Activated CD4-positive, alpha-beta T cell treated with anti-CD3 and anti-CD28 coated beads, Interleukin-2, amount 10 ng/mL, durations not matched to agents 24 days and 14 days (primary cell): Measurements from ENCODE around the gene DOCK3. TPM values are rescaled to one million over a fixed set of nuclear protein-coding genes. Genes with fewer than 3 reads are reported as not detected.
"Not testable (repeated sequence)": the region's sequence is repeated elsewhere in the genome, so short reads cannot be mapped to it uniquely, and the experiment has no call there.

ENCODE experiments used
- DNase-seq: peaks from one replicate; pipeline ENCODE4 v3.0.0; 2022
- H3K27ac Mint-ChIP-seq: one replicate; pipeline ENCODE4 v1.8.0; 2022; ENCODE audit warnings: mild to moderate bottlenecking, mixed read lengths
- H3K27me3 Mint-ChIP-seq: one replicate; pipeline ENCODE4 v1.8.0; 2022; ENCODE audit warnings: mixed read lengths
- H3K36me3 Mint-ChIP-seq: one replicate; pipeline ENCODE4 v1.8.0; 2022; ENCODE audit warnings: low read depth, mild to moderate bottlenecking, mixed read lengths
- H3K4me1 Mint-ChIP-seq: one replicate; pipeline ENCODE4 v1.8.0; 2021; ENCODE audit warnings: mixed read lengths
- H3K4me3 Mint-ChIP-seq: one replicate; pipeline ENCODE4 v1.8.0; 2022; ENCODE audit warnings: mild to moderate bottlenecking, moderate library complexity, mixed read lengths
- H3K9me3 Mint-ChIP-seq: one replicate; pipeline ENCODE4 v1.8.0; 2021; ENCODE audit warnings: mixed read lengths
- intact Hi-C: fragments of 100-400 bp; cut with micrococcal nuclease; formaldehyde crosslinking; loops from one replicate; pipeline ENCODE4 v1.15.1; 2023
- total RNA-seq: library from RNA; stranded (reverse); gene quantifications from 2 replicates; pipeline ENCODE4 v1.2.3, GENCODE V29; 2022

Gene DOCK3
- total RNA-seq, 1 donor from 2014 or later, result 1.8 TPM

DNA sequence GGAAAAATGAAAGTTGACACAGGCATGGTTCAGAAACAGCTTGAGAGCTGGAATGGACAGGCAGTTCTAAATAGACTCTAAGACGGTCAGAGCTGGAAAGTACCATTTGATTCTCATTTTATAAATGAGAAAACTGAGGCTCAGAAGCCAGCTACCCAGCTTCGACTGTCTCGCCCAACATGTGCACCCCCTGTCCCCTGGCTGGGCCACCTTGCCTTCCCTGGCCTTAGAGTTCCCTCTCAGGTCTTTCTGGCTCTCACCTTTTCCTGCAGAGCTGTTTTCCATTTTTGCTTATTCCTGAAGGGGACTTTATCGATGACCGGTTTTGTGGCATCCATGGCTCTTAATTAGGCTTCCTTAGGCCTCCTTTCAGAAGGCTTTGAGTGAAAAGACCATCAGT is 17.3 kb upstream of the DOCK3 start:
- no peak overlapping the region for H3K4me3 Mint-ChIP-seq
- H3K27ac Mint-ChIP-seq, result no peak overlapping the region
- no peaks in the 10 kb centered on the region for H3K36me3 Mint-ChIP-seq
- H3K27me3 Mint-ChIP-seq, result no peaks in the 10 kb centered on the region
- peaks cover 20% of the 10 kb centered on the region for H3K4me1 Mint-ChIP-seq
- no peak for DNase-seq
- intact Hi-C loops, result no loop called here
- H3K9me3 Mint-ChIP-seq, result no peaks in the 10 kb centered on the region

DNA sequence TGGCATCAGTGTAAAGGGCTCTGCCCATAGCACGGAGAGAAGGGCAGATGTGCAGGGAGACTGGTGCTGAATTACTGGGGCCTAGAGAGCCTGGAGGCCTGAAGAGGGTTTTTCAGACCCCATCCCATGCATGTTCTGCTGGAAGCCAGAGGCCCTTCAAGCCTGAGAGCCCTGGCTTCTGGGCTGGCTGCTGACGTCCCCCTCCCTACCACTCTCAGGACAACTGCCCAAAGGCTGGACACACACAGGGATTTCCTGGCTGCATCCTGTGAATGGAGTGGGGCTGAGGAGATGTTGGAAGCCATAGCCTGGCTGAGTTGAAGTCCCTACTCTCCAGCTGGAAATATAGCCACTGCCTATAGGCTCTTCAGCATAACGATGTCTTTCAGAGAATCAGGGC is 16.9 kb upstream of the DOCK3 start:
- Mint-ChIP-seq H3K4me3 (no peak overlapping the region), H3K9me3 (no peaks in the 10 kb centered on the region), H3K4me1 (peaks cover 20% of the 10 kb centered on the region), H3K27ac (no peak overlapping the region), H3K27me3 (no peaks in the 10 kb centered on the region), H3K36me3 (no peaks in the 10 kb centered on the region)
- DNase-seq, result no peak
- intact Hi-C loops, result no loop called here

DNA sequence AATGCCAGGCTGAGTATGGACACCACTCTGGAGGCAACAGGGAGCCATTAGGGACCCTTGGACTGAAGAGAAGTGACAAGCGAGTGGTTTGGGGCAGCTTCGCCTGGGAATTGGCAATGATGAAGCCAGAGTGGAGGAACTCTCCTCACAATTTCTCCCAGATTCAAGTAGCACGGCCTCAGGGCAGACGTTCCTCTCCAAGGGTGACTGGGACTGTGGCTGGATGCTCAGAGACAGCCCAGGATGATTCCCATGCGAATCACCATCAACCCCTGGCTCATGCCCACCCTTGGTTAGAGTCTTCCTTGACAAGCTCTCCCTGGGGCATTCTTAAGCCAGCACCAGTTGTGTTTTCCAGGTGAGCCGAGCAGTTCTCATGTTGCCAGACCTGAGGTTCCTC is 16.3 kb upstream of the DOCK3 start:
- Mint-ChIP-seq H3K4me1 (peaks cover 19% of the 10 kb centered on the region), H3K9me3 (no peaks in the 10 kb centered on the region), H3K27me3 (no peaks in the 10 kb centered on the region), H3K4me3 (no peak overlapping the region), H3K36me3 (no peaks in the 10 kb centered on the region), H3K27ac (no peak overlapping the region)
- intact Hi-C loops, result no loop called here
- DNase-seq, result no peak

- no peaks in the 10 kb centered on the region for H3K9me3 Mint-ChIP-seq
- no peak for DNase-seq
- no peaks in the 10 kb centered on the region for H3K27me3 Mint-ChIP-seq
- peaks cover 17% of the 10 kb centered on the region for H3K4me1 Mint-ChIP-seq
- intact Hi-C loops, result no loop called here
- no peaks in the 10 kb centered on the region for H3K36me3 Mint-ChIP-seq
- H3K27ac Mint-ChIP-seq, result no peak overlapping the region
- H3K4me3 Mint-ChIP-seq, result no peak overlapping the region
Observed at GRCh38 chr3:50658831-50659230, 15.9 kb upstream of the DOCK3 start.

DNA sequence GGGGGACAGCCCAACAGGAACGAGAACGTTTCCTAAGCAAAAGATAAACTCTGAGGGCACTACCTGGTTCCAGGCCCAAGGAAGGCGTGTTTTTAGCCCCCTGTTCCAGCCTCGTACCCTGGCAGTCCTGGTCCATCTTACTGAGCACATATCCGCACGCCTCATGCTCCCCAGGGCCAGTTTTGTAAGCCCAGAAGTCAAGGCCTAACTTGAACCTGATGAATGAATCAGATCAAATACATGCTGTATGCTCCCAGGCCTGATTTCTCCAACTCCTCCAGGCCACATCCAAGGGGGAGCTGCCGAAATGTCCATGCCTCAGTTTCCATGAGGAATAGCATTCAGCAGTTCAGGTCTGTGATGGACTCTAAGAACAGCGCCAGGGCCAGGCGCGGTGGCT is 14.3 kb upstream of the DOCK3 start:
- H3K27me3 Mint-ChIP-seq, result no peaks in the 10 kb centered on the region
- H3K9me3 Mint-ChIP-seq, result no peaks in the 10 kb centered on the region
- no peaks in the 10 kb centered on the region for H3K36me3 Mint-ChIP-seq
- DNase-seq, result no peak
- H3K4me1 Mint-ChIP-seq, result peaks cover 10% of the 10 kb centered on the region
- H3K27ac Mint-ChIP-seq, result no peak overlapping the region
- H3K4me3 Mint-ChIP-seq, result no peak overlapping the region
- intact Hi-C loops, result no loop called here

GRCh38 chr3:50661321-50661837 is 13.3 kb upstream of the DOCK3 start:
- Mint-ChIP-seq H3K9me3 (no peaks in the 10 kb centered on the region), H3K27me3 (no peaks in the 10 kb centered on the region), H3K27ac (no peak overlapping the region), H3K36me3 (no peaks in the 10 kb centered on the region), H3K4me3 (no peak overlapping the region), H3K4me1 (peaks cover 12% of the 10 kb centered on the region)
- no peak for DNase-seq
- intact Hi-C loops, result no loop called here

GRCh38 chr3:50662408-50662807 is 12.3 kb upstream of the DOCK3 start:
- no peaks in the 10 kb centered on the region for H3K36me3 Mint-ChIP-seq
- no peaks in the 10 kb centered on the region for H3K9me3 Mint-ChIP-seq
- H3K27ac Mint-ChIP-seq, result no peak overlapping the region
- H3K4me1 Mint-ChIP-seq, result peaks cover 17% of the 10 kb centered on the region
- H3K4me3 Mint-ChIP-seq, result no peak overlapping the region
- no peak for DNase-seq
- no peaks in the 10 kb centered on the region for H3K27me3 Mint-ChIP-seq
- intact Hi-C loops, result no loop called here

DNA sequence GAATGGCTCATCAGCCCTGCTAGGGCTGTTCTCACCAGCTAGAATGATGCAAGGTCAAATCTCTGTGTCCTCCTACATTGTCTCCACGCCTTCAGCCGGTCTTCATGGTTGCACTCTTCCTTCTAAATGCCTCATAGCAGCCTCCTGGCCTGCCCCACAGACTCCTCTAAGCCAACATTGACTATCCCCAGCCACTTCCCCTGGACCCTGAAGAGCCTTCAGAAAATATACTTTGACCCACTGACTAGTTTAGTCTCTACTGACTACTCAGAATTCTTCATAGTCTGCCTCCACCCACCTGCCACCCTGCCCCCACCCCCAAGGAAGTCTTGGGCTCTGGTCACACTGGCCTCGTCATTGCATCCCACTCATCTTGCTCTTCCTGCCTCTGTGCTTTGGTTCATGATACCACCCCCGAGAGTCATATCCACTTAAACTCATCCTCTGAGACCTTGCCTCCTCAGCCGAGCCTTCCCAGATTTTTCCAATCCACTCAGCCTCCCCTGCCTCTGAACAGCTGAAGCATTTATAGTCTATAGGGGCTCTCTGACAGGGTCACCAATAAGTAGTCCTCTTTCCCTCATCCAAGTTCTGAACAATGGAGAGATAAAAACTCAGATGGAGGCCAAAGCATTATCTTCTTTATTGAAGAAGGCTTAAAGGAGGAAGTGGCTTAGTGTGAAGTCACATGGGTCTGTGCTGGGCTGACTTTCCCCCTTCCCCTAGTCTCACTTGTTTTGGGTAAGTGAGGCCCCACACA is 9.5 kb upstream of the DOCK3 start:
- Mint-ChIP-seq H3K9me3 (no peaks in the 10 kb centered on the region), H3K4me3 (peak overlapping the region; percentile 15), H3K36me3 (no peaks in the 10 kb centered on the region), H3K4me1 (peaks cover 17% of the 10 kb centered on the region), H3K27me3 (peaks cover 8% of the 10 kb centered on the region), H3K27ac (peak overlapping the region; percentile 66)
- DNase-seq, result no peak
- intact Hi-C loops, result no loop called here

- H3K36me3 Mint-ChIP-seq, H3K9me3 Mint-ChIP-seq, intact Hi-C loops, H3K4me3 Mint-ChIP-seq, H3K27ac Mint-ChIP-seq, DNase-seq: not testable (repeated sequence)
- H3K4me1 Mint-ChIP-seq, result peaks cover 17% of the 10 kb centered on the region
- H3K27me3 Mint-ChIP-seq, result peaks cover 12% of the 10 kb centered on the region
Observed at GRCh38 chr3:50665841-50666115, 8.9 kb upstream of the DOCK3 start.

DNA sequence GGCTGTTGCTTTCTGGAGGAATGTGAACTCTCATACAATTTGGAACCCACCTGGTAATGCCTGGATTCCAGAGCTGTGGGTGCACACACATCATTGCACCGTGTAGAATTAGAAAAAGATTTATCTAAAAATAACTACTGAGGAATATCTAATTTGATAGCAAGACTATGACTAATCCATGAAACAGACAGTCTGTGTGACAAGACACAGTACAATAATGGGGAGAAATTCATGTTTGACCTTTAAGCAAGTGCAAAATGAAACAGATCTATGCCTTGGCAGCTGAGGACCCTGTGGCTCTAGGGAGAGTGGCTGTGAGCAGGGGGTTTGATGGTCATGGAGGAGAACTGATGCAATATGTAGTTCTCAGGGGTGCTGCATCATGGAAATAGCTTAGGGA is 7.9 kb upstream of the DOCK3 start:
- no peaks in the 10 kb centered on the region for H3K9me3 Mint-ChIP-seq
- no peaks in the 10 kb centered on the region for H3K36me3 Mint-ChIP-seq
- intact Hi-C loops, result no loop called here
- H3K4me1 Mint-ChIP-seq, result peaks cover 16% of the 10 kb centered on the region
- peaks cover 21% of the 10 kb centered on the region for H3K27me3 Mint-ChIP-seq
- H3K27ac Mint-ChIP-seq, result no peak overlapping the region
- H3K4me3 Mint-ChIP-seq, result no peak overlapping the region
- DNase-seq, result no peak

GRCh38 chr3:50671331-50671730 is 3.4 kb upstream of the DOCK3 start:
- no peak for DNase-seq
- Mint-ChIP-seq H3K27ac (no peak overlapping the region), H3K4me3 (no peak overlapping the region), H3K27me3 (peaks cover 52% of the 10 kb centered on the region), H3K36me3 (peaks cover 5% of the 10 kb centered on the region), H3K9me3 (no peaks in the 10 kb centered on the region), H3K4me1 (peaks cover 14% of the 10 kb centered on the region)
- intact Hi-C loops, result no loop called here

GRCh38 chr3:50672656-50673055 is 2.1 kb upstream of the DOCK3 start:
- H3K4me3 Mint-ChIP-seq, result no peak overlapping the region
- peaks cover 57% of the 10 kb centered on the region for H3K27me3 Mint-ChIP-seq
- H3K27ac Mint-ChIP-seq, result no peak overlapping the region
- H3K9me3 Mint-ChIP-seq, result no peaks in the 10 kb centered on the region
- peaks cover 5% of the 10 kb centered on the region for H3K36me3 Mint-ChIP-seq
- H3K4me1 Mint-ChIP-seq, result peaks cover 10% of the 10 kb centered on the region
- intact Hi-C loops, result no loop called here
- DNase-seq, result no peak

GRCh38 chr3:50673931-50674330 is 796 bp upstream of the DOCK3 start:
- Mint-ChIP-seq H3K36me3 (peaks cover 5% of the 10 kb centered on the region), H3K4me3 (peak overlapping the region; percentile 69), H3K9me3 (no peaks in the 10 kb centered on the region), H3K27me3 (peaks cover 59% of the 10 kb centered on the region), H3K4me1 (peaks cover 10% of the 10 kb centered on the region), H3K27ac (peak overlapping the region; percentile 40)
- intact Hi-C loops, result loop anchor here (2.0 kb wide), 1 partner anchor 57 kb away; the partner anchor contains the start of gene MAPKAPK3
- no peak for DNase-seq

- Mint-ChIP-seq H3K4me1 (peaks cover 10% of the 10 kb centered on the region), H3K4me3 (peak overlapping the region; percentile 76), H3K36me3 (peaks cover 5% of the 10 kb centered on the region), H3K9me3 (no peaks in the 10 kb centered on the region), H3K27ac (no peak overlapping the region), H3K27me3 (peaks cover 58% of the 10 kb centered on the region)
- intact Hi-C loops, result loop anchor here (2.0 to 5.0 kb wide), 2 partner anchors 59 to 697 kb away; partner anchors contain the start of gene MAPKAPK3
- DNase-seq, result peak; percentile 87
Observed at GRCh38 chr3:50675179-50676030, 678 bp downstream of the DOCK3 start.
